Small intestine (tissue), 4 donors: ENCODE data around the gene PIK3AP1. TPM values are rescaled to one million over a fixed set of nuclear protein-coding genes. Genes with fewer than 3 reads are reported as not detected.

Experiments
- polyA plus RNA-seq, 4 donors: library from polyadenylated mRNA; stranded (reverse) in 3 of 4; unstranded in 1 of 4; fragments of 200-250 nt in 3 of 4; fragments of 120-200 nt in 1 of 4; gene quantifications; one replicate each; pipeline versions ENCODE4 v1.2.1 to v1.2.3, GENCODE V29; 2013
- donor health status: healthy with polysubstance abuse.
- donor health status: Bipolar disorder and iron deficiency.
- donor health status: healthy.

PIK3AP1 gene
- polyA plus RNA-seq, 4 donors, result 5.6 to 9.2 (median 6.6) TPM

Other genes with a start within 250 kb of the PIK3AP1 start
- 1 to 10 TPM in 1 of 4 donors, under 1 TPM in 2, not detected in 1; 0.46 to 1.6 (median 0.54) TPM for gene TLL2, start 206.6 kb downstream of the PIK3AP1 start, polyA plus RNA-seq
- gene TM9SF3, start 133.5 kb downstream of the PIK3AP1 start, polyA plus RNA-seq, result 100 to 1,000 TPM in 1 of 4 donors, 10 to 100 TPM in 3; 30.3 to 250 (median 62.5) TPM
- 10 to 100 TPM in 2 of 4 donors, 1 to 10 TPM in 2; 7.0 to 48.8 (median 9.5) TPM for gene LCOR, start 111.8 kb upstream of the PIK3AP1 start, polyA plus RNA-seq